Measurements from ENCODE around the gene FBXL16.
"Not testable (repeated sequence)": the region's sequence is repeated elsewhere in the genome, so short reads cannot be mapped to it uniquely, and the experiment has no call there.

The FBXL16 gene

GRCh38 chr16:716768-717325 lies 11.2 kb upstream of the FBXL16 start:
- no peak for DNase-seq (ENCODE audit: low read depth)
- no peak for TF ChIP-seq CTCF (IDR thresholded peaks at IDR 0.05; ENCODE audit: insufficient read depth, low read depth, low read length, missing control alignments)
- no peak overlapping the region for H3K4me3 ChIP-seq (ENCODE audit: low read depth, low read length)

- no peak for DNase-seq (ENCODE audit: low read depth)
- TF ChIP-seq CTCF (IDR thresholded peaks at IDR 0.05; ENCODE audit: insufficient read depth, low read depth, low read length, missing control alignments): no peak
- no peak overlapping the region for H3K4me3 ChIP-seq (ENCODE audit: low read depth, low read length)
Observed at GRCh38 chr16:716200-716568, 10.6 kb upstream of the FBXL16 start.

DNA sequence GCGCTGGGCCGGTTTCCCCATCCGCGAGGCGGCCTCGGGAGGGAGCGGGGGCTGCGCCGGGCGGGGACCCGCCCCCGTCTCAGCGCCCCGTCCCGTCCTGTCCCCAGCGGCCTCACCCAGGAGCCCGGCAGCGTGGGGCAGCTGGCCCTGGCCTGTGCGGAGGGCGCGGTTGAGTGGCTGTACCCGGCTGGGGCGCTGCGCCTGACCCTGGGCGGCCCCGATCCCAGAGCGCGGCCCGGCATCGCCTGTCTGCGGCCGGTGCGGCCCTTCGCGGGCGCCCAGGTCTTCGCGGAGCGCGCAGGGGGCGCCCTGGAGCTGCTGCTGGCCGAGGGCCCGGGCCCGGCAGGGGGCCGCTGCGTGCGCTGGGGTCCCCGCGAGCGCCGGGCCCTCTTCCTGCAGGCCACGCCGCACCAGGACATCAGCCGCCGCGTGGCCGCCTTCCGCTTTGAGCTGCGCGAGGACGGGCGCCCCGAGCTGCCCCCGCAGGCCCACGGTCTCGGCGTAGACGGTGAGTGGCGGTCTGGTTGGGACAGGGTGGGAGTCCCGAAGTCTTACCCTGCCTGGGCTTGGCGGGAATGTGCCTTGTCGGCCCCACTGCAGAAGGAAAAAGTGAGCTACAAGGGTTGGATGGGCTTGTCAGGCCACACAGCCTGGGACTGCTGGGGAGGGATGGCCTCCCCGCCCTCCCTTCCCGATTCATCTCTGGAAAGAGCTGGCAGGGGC lies 10.0 kb upstream of the FBXL16 start:
- DNase-seq (ENCODE audit: low read depth): no peak
- peak; percentile 9 for TF ChIP-seq CTCF (IDR thresholded peaks at IDR 0.05; ENCODE audit: insufficient read depth, low read depth, low read length, missing control alignments)
- peak overlapping the region; percentile 34 for H3K4me3 ChIP-seq (ENCODE audit: low read depth, low read length)

DNA sequence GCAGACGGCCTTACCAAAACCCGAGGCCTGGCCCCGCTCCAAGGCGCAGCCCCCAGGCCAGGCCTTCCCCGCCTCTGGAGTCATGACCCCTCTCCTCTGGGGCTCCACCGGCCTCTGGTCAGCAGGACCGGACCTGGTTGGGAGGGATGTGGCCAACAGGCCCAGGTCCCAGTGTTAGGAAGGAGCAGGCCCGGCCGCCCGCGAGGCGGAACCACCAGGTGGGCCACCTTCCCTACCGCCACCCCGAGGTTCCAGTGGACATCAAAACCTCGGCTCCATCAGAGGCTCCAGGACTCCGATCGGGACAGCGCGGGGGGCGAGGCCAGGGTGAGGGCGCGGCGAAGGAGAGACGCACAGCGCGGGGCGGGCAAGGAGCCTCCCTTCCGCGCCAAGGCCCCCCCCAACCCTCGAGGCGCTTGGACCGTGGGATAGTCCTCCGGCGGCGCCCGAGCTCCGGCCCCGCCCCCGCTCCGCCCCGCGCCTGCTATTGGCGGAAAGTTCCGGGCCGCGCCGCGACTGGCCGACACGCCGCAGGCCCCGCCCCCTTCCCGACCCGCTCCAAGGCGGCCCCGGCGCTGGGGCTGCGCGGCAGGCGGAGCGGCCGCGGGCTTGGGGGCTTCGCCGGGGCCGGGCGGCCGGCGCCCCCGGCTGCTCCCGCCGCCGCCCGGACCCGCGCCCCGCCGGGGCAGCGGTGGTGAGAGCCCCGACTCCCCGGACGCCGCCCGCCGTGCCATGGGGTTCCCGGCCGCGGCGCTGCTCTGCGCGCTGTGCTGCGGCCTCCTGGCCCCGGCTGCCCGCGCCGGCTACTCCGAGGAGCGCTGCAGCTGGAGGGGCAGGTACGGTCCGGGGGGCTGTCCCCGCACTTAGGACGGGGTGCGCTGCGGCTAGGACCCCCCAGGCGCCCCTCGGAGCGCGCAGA lies 9.2 kb upstream of the FBXL16 start, which contains the start of gene METRN:
Gene METRN (plus strand): TSS at position 561 of the 919 bp plus-strand sequence. CDS start 172 bp downstream, at position 733.
- peak within 1 kb of the TSS; percentile 34 for H3K4me3 ChIP-seq (ENCODE audit: low read depth, low read length)
- peak; percentile 88 for DNase-seq (ENCODE audit: low read depth)
- TF ChIP-seq CTCF (IDR thresholded peaks at IDR 0.05; ENCODE audit: insufficient read depth, low read depth, low read length, missing control alignments): no peak

DNA sequence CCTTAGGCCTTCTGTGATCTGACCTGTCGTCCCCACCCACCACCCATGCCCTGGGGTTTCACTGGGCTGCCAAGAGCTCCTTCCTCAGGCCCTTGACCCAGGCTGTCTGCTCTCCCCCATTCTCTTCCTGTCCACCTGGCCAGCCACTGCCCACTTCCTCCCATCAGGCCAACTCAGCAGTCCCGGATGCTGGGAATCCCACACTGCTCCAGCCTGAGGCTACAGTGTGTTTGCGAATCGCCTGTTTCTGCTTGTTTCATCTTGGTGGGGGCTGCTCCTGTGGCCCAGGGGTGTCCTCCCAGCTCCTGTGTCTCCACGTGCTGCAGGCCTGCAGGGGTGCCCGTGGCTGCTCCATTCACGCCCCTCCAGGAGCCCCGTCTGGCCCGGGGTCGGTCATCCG lies 8.5 kb upstream of the FBXL16 start:
- no peak for TF ChIP-seq CTCF (IDR thresholded peaks at IDR 0.05; ENCODE audit: insufficient read depth, low read depth, low read length, missing control alignments)
- no peak for DNase-seq (ENCODE audit: low read depth)
- no peak overlapping the region for H3K4me3 ChIP-seq (ENCODE audit: low read depth, low read length)

GRCh38 chr16:712740-713250 lies 7.2 kb upstream of the FBXL16 start:
- not testable (repeated sequence) for H3K4me3 ChIP-seq (ENCODE audit: low read depth, low read length)
- peak; percentile 13 for TF ChIP-seq CTCF (IDR thresholded peaks at IDR 0.05; ENCODE audit: insufficient read depth, low read depth, low read length, missing control alignments)
- DNase-seq (ENCODE audit: low read depth): peak; percentile 58

Data from GM12865 (cell line).